Osteoblast (primary cell): ENCODE data around the gene ILKAP. TPM values are rescaled to one million over a fixed set of nuclear protein-coding genes. Genes with fewer than 3 reads are reported as not detected.

Experiments used
- DNase-seq: peaks from one replicate; pipeline ENCODE4 v3.0.0; 2011; ENCODE audit warnings: low spot score, mixed read lengths; ENCODE audit not compliant: insufficient read length; ENCODE audit errors: missing footprints
- H2AFZ ChIP-seq: 2 replicates; pipeline ENCODE4 v1.6.0; 2011; ENCODE audit warnings: mild to moderate bottlenecking, low read length
- H3K27ac ChIP-seq: 2 replicates; pipeline ENCODE4 v1.5.1; 2011; ENCODE audit warnings: mild to moderate bottlenecking, low read depth, low read length, moderate library complexity
- H3K27me3 ChIP-seq: 2 replicates; pipeline ENCODE4 v1.6.0; 2012; ENCODE audit warnings: mild to moderate bottlenecking, control low read depth, inconsistent platforms, low read length, moderate library complexity; ENCODE audit not compliant: insufficient read depth
- H3K36me3 ChIP-seq: 2 replicates; pipeline ENCODE4 v1.5.1; 2011; ENCODE audit warnings: mild to moderate bottlenecking, low read length, control low read depth, moderate library complexity; ENCODE audit not compliant: insufficient read depth
- H3K4me1 ChIP-seq: 2 replicates; pipeline ENCODE4 v1.5.1; 2011; ENCODE audit warnings: mild to moderate bottlenecking, low read length, control low read depth, moderate library complexity; ENCODE audit not compliant: insufficient read depth
- H3K4me2 ChIP-seq: 2 replicates; pipeline ENCODE4 v1.6.0; 2011; ENCODE audit warnings: mild to moderate bottlenecking, low read length; ENCODE audit not compliant: insufficient read depth
- H3K4me3 ChIP-seq: fragments of 200-600 bp; sonication (generic); 3 replicates; pipeline ENCODE4 v1.5.1; 2012; ENCODE audit warnings: mild to moderate bottlenecking, low read length, inconsistent platforms; ENCODE audit not compliant: insufficient read depth
- H3K79me2 ChIP-seq: 2 replicates; pipeline ENCODE4 v1.6.0; 2012; ENCODE audit warnings: mild to moderate bottlenecking, low read length, control low read depth, inconsistent platforms; ENCODE audit not compliant: insufficient read depth
- H3K9me3 ChIP-seq: 2 replicates; pipeline ENCODE4 v1.5.1; 2011; ENCODE audit warnings: low read depth, low read length, control low read depth
- H4K20me1 ChIP-seq: 2 replicates; pipeline ENCODE4 v1.6.0; 2012; ENCODE audit warnings: mild to moderate bottlenecking, low read length, control low read depth; ENCODE audit not compliant: insufficient read depth
- total RNA-seq: library from RNA; depleted of rRNA; stranded (reverse); fragments of >200 nt; gene quantifications from 2 replicates; pipeline ENCODE4 v1.2.3, GENCODE V29; 2012
- TF ChIP-seq, protein P1 (sequence below): IDR thresholded peaks from 2 replicates; pipeline ENCODE4 v1.5.1; 2011; ENCODE audit warnings: mild to moderate bottlenecking, low read depth, low read length, moderate library complexity; ENCODE audit errors: extremely low read depth

The ILKAP gene
- total RNA-seq, 1 donor = 24.2 TPM

DNA sequence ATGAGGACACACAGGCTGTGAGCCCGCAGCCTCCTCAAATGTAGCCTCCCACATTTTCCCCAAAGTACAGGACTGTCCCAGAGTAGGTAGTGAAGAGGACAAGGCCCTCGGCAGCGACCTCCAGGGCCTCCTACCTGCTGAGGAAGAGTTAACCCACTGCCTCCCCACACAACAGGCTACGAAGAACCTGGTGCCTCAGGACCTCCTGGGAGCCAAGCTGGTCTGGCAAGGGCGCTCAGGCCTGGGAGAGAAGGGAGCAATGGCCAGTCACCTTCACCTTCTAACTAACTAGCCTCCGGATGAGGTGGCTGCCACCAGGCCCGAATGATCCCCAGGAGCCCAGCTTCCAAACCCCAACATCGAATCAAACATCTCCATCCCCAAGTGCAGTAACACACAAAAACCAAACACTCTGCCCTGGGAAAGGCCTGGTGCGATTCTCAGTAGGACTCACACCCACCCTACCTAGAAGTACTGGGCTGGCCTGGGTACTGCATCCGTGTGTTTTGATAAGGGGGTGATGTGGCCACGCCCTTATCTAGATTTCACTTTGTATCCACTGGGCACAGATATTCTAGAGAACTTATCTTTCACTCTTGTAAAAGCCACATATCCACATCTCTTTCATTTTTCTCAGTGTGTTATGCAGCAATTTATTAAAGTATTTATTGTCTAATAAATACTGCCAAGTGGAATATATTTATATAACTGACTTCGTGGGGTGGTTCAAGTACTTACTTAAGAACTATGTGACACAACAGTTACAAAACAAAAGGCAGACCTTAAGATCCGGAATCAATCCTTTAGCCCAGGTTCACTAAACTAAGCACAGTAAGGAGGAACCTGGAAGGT is 35.1 kb downstream of the ILKAP start:
- no peak overlapping the region for H3K4me3 ChIP-seq
- H3K4me2 ChIP-seq = peak overlapping the region; percentile 86
- TF ChIP-seq, protein P1, sequence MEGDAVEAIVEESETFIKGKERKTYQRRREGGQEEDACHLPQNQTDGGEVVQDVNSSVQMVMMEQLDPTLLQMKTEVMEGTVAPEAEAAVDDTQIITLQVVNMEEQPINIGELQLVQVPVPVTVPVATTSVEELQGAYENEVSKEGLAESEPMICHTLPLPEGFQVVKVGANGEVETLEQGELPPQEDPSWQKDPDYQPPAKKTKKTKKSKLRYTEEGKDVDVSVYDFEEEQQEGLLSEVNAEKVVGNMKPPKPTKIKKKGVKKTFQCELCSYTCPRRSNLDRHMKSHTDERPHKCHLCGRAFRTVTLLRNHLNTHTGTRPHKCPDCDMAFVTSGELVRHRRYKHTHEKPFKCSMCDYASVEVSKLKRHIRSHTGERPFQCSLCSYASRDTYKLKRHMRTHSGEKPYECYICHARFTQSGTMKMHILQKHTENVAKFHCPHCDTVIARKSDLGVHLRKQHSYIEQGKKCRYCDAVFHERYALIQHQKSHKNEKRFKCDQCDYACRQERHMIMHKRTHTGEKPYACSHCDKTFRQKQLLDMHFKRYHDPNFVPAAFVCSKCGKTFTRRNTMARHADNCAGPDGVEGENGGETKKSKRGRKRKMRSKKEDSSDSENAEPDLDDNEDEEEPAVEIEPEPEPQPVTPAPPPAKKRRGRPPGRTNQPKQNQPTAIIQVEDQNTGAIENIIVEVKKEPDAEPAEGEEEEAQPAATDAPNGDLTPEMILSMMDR = no peak
- H3K4me1 ChIP-seq = peaks cover 33% of the 10 kb centered on the region
- peaks cover 3% of the 10 kb centered on the region for H4K20me1 ChIP-seq
- peak; percentile 72 for DNase-seq
- H3K9me3 ChIP-seq = no peaks in the 10 kb centered on the region
- H3K36me3 ChIP-seq = peaks cover 24% of the 10 kb centered on the region
- no peaks in the 10 kb centered on the region for H3K79me2 ChIP-seq
- peak overlapping the region; percentile 100 for H3K27ac ChIP-seq
- H2AFZ ChIP-seq = no peak overlapping the region
- peaks cover 2% of the 10 kb centered on the region for H3K27me3 ChIP-seq

DNA sequence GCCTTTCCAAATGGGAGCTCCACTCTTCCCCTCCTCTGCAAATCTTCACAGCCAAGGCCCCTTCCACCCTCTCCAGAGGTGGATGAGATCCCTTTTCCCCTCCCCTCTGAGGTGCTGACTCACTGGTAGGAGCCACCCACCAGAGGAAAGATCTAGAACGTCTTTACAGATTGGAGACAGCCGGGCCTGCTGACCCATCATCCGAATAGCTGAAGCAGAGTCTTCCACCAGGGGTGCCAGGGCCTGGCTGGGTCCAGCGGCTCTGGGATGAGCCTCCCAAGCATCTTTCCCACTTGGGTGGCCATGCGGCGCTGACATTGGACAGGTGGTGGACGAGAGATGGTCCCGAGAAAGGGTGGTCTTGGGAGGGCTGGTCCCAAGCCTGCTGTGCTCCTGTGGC is 35.7 kb downstream of the ILKAP start:
- Histone ChIP-seq H3K36me3 (peaks cover 17% of the 10 kb centered on the region), H3K79me2 (no peaks in the 10 kb centered on the region), H3K27me3 (peaks cover 6% of the 10 kb centered on the region), H3K4me1 (peaks cover 36% of the 10 kb centered on the region), H2AFZ (no peak overlapping the region), H3K27ac (peak overlapping the region; percentile 10), H4K20me1 (peaks cover 3% of the 10 kb centered on the region), H3K9me3 (no peaks in the 10 kb centered on the region), H3K4me3 (no peak overlapping the region), H3K4me2 (no peak overlapping the region)
- TF ChIP-seq, protein P1 = no peak
- peak; percentile 94 for DNase-seq

DNA sequence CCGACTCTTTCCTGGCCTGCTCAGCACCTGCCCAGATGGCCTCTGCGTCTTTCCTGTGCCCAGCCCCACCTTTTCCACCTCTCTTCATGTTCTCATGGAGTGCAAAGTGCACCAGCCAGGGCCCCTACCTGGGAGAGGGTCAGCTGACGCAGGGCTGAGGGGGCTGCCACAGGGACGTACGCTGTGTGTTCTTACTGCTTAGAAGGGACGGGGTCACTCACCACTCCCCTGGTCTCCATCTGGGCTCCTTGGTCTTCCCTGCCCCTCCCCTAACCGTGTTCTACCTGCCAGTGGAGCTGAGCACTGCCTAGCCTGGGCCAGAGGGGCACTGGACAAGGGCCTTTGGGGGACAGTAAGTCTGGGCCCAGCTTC is 36.2 kb downstream of the ILKAP start:
- Histone ChIP-seq H3K36me3 (peaks cover 13% of the 10 kb centered on the region), H2AFZ (no peak overlapping the region), H3K27me3 (peaks cover 6% of the 10 kb centered on the region), H4K20me1 (peaks cover 3% of the 10 kb centered on the region), H3K4me1 (peaks cover 36% of the 10 kb centered on the region), H3K9me3 (no peaks in the 10 kb centered on the region), H3K79me2 (no peaks in the 10 kb centered on the region), H3K4me2 (no peak overlapping the region), H3K4me3 (no peak overlapping the region), H3K27ac (no peak overlapping the region)
- no peak for DNase-seq
- TF ChIP-seq, protein P1 = no peak
